HG02970 (cell line): ENCODE data around the gene WTAP.
"Not testable (repeated sequence)": the region's sequence is repeated elsewhere in the genome, so short reads cannot be mapped to it uniquely, and the experiment has no call there.

ENCODE experiments used
- ATAC-seq: cut with Tn5 transposase; IDR thresholded peaks from one replicate; pipeline ENCODE4 v1.9.1; 2021; ENCODE audit warnings: mild to moderate bottlenecking, moderate library complexity, moderate number of reproducible peaks; ENCODE audit not compliant: unreplicated experiment, low FRiP score

WTAP gene

GRCh38 chr6:159726255-159726917, 920 bp upstream of the WTAP start:
- ATAC-seq = peak; percentile 24

- peak; percentile 39 for ATAC-seq
Measured at GRCh38 chr6:159727717-159728445, 575 bp downstream of the WTAP start.

- ATAC-seq = no peak
Measured at GRCh38 chr6:159728531-159728964, 1.2 kb downstream of the WTAP start.

DNA sequence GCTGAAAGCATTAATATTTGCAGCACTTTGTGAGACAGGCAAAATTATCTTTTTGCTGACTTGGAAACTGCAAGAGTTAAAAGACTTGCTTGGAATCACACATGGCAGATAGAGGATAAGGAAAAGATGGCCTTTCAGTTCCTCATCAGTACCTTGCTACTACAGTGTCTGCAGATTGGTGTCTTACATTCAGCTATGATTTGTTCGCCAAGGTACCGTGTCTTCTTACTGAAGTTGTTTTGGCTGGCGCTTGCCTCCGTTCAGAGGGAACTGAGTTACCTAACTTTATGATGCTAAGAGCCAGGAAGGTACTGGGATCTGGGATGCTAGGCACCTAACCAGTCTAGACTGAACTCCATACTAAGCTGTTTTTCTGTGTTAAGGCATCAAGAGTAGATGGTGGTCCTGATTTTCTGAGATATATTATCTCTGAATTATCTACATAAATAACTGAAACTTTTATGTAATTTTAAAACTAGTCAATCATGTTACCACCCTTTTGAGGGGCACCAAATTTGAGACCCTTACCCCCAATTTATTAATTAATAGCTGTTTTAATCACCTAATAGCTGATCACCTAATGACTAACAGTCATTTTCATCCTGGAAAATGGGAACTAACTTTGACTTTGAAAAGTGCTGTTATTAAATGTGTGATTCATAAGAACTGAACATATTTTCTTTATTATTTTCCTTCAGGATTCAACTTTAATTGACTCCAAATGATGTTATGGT, 2.5 kb downstream of the WTAP start:
- no peak for ATAC-seq

GRCh38 chr6:159730332-159730676, 3.0 kb downstream of the WTAP start:
- no peak for ATAC-seq

- ATAC-seq = not testable (repeated sequence)
Measured at GRCh38 chr6:159732550-159732949, 5.2 kb downstream of the WTAP start.

DNA sequence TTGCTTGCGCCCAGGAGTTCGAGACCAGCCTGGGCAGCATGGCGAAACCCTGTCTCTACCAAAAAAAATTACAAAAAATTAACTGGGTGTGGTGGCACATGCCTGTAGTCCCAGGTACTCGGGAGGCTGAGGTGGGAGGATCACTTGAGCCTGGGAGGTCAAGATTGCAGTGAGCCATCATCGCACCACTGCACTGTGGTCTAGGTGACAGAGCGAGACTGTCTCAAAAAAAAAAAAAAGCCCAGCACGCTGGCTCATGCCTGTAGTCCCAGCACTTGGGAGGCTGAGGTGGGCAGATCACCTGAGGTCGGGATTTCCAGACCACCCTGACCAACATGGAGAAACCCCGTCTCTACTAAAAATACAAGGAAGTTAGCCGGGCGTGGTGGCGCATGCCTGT, 6.1 kb downstream of the WTAP start:
- ATAC-seq = not testable (repeated sequence)

GRCh38 chr6:159736908-159737307, 9.6 kb downstream of the WTAP start:
- no peak for ATAC-seq

GRCh38 chr6:159739341-159739740, 12.0 kb downstream of the WTAP start:
- ATAC-seq = no peak

- no peak for ATAC-seq
Measured at GRCh38 chr6:159742165-159742564, 14.9 kb downstream of the WTAP start.

DNA sequence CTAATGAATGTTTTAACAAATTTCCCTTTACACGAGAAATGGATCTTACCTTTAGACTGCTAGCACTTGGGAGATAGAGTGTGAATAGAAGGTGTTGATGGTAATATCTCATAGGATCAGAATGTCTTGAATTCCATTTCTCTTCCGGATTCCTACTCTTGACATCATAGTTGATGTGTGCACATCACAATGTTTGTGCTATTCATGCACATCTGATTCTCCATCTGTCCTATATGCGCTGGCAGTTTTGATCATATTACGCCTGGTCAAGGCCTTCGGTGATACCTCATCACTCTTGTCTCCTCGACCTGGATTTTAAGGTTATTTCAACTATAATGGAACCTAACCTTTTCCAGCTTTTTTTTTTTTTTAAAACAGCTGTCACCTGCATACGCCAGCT, 17.8 kb downstream of the WTAP start:
- no peak for ATAC-seq

- ATAC-seq = no peak
Measured at GRCh38 chr6:159746759-159747158, 19.5 kb downstream of the WTAP start.

DNA sequence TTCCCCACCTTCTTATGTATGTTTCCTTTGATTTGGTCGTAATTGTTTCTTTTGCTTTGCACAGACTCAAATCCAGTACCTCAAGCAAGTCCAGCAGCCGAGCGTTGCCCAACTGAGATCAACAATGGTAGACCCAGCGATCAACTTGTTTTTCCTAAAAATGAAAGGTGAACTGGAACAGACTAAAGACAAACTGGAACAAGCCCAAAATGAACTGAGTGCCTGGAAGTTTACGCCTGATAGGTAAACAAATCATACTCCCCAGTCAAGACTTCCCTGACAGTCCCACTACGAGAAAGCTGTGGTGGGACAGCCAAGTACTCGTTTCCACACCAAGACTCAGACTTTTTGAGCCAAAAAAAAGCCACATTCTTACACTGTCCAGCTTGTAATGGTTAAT, 20.8 kb downstream of the WTAP start:
- ATAC-seq = not testable (repeated sequence)

DNA sequence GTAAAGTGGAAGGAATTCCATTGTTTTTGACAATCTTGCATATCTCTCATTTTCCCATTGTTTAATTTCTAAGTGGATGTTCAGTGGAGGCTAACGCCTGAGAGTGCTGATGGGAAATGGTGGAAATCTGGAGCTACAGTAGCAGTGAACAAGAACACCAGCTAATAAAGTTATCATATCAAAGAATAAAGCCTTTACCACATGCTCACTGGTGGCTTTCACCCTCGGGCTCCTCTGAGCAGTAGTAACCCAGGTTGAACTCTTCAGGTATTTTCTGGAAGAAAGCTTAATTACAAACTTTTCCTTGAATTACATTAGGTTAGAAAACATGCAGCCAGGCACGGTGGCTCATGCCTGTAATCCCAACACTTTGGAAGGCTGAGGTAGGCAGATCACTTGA, 24.1 kb downstream of the WTAP start:
- no peak for ATAC-seq

- no peak for ATAC-seq
Measured at GRCh38 chr6:159753081-159753872, 26.0 kb downstream of the WTAP start.

GRCh38 chr6:159754401-159754800, 27.1 kb downstream of the WTAP start:
- ATAC-seq = no peak

DNA sequence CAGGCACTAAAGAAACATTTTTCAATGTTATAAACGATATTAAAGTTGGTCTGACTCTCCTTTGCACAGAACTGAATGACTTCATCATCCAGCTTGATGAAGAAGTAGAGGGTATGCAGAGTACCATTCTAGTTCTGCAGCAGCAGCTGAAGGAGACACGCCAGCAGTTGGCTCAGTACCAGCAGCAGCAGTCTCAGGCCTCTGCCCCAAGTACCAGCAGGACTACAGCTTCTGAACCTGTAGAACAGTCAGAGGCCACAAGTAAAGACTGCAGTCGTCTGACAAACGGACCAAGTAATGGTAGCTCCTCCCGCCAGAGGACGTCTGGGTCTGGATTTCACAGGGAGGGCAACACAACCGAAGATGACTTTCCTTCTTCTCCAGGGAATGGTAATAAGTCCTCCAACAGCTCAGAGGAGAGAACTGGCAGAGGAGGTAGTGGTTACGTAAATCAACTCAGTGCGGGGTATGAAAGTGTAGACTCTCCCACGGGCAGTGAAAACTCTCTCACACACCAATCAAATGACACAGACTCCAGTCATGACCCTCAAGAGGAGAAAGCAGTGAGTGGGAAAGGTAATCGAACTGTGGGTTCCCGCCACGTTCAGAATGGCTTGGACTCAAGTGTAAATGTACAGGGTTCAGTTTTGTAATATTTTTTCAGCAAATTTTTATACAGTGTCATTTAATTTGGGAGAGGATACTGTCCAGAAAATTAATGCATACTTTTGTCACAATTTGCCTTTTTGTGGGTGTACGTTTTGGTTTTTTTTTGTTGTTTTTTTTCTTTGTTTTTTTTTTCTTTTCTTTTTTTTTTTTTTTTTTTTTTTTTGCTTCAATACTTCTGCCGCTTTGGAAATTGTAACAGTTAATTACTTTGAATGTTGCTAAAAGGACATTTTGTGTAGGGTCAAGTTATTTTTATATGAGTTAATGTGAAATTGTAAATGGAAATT, 27.9 kb downstream of the WTAP start:
- no peak for ATAC-seq

DNA sequence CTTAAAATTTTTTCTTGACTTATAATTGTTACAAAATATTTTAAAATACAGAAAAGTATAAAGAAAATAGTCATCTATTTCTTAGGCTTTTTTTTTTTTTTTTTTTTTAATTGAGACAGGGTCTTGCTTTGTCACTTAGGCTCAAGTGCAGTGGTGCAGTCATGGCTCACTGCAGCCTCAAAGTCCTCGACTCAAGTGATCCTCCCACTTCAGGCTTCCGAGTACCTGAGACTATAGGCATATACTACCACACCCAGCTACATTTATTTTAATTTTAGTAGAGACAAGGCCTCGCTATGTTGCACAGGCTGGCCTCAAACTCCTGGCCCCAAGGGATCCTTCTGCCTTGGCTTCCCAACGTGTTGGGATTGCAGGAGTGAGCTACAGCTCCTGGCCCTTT, 29.2 kb downstream of the WTAP start:
- no peak for ATAC-seq
